Ecto neural progenitor cell (in vitro differentiated cells): ENCODE measurements around the gene EEIG1.

ENCODE experiments used
- DNase-seq: peaks from one replicate; pipeline ENCODE4 v3.0.0-alpha.2; 2018; ENCODE audit warnings: low spot score

EEIG1 gene

DNA sequence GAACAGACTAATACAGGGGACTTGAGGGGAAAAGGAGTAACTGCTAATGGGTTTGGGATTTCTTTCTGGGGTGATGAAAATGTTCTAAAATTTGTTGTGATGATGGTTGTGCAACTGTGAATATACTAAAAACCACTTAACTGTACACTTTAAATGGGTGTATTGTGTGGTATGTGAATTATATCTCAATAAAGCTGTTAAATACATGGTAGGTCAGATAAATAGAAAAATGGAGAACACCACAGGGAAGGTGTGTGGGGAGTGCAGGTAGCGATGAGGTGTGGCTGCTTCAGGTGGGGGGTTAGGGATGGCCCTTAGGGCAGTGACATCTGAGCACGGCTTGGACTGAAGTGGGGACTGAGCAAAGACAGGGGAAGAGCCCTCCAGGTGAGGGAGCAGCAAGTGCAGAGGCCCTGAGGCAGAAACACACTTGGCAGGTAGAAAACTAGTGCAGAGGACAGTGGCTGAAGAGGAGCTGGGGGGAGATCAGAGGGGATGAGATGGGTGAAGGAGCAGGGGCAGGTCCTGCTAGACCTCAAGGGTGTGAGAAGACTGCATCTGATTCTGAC lies 20.9 kb downstream of the EEIG1 start:
- DNase-seq: no peak

DNA sequence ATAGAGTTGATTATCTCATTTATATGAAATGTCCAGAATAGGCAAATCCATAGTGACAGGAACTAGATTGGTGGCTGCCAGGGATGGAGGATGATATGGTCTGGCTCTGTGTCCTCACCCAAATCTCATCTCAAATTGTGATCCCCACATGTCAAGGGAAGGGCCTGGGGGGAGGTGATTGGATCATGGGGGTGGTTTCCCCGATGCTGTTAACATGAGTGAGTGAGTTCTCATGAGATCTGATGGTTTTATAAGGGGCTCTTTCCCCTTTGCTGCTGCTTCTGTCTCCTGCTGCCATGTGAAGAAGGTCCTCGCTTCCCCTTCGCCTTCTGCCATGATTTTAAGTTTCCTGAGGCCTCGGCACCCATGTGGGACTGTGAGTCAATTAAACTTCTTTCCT lies 21.4 kb downstream of the EEIG1 start:
- DNase-seq: no peak

DNA sequence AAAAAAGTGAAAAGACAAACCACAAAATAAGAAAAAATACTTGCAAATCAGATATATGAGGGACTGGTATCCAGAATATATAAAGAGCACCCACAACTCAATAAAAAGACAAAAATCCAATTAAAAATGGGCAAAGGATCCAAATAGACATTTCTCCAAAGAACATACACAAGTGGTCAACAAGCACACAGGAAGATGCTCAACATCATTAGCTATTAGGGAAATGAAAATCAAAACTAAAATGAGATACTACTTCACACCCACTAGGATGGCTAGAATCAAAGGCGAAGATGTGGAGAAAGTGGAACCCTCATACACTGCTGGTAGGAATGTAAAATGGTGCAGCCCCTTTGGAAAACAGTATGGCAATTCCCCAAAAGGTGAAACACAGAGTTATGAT lies 22.1 kb downstream of the EEIG1 start:
- DNase-seq: no peak

DNA sequence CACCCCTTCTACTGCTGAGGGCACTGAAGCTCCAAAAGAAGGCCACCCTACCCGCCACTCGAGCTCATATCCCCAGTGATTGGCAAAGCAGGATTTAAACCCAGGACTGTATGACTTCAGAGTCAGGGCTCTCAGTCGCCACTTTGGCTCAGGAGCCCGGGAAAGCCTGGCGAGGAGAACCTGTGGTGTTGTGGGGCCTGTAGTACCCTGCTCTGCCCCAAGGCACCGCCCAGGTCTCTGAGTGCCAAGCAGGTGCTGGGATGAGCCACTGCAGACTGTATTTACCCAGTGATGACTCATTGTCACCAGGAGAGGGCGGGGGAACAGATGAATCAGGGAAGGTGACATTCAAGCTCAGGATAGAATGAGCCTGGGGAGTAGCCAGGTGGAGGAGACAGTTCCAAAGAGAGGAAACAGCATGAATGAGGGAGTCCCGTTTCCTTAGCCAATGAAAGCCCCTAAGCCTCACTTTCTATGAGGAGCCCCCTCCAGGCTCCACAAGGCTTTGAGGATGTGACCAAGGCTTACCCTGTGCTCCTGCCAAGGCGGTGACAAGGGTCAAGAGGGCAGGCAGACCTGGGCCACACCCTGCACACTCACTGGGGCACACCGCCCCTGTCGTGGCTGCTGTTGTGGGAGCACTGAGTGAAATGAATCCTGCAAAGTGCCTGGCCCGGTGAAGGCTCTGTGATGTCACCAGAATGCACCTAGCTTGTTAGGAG lies 25.3 kb downstream of the EEIG1 start:
- DNase-seq: no peak

DNA sequence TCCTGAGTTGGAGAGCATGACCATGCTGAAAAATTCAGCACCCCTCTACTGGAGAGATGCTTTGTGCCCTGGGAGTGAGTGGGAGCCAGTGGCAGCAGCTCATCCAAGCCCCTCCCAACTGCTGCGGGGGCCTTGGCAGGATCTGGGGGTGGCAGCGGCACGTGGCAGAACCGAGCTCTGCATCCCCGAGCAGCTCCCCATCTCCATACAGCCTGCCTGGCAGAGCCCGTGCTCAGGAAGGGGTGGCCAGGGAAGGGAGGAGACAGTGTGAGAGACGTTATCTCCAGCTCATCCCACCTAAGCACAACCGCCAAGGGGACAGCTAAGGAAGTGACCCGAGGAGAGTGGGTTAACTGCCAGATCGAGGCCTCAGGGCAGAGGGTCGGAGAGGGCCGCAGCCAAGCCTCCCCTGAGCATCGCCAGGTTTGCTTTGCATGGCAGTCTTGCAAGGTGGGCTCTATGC lies 25.9 kb downstream of the EEIG1 start:
- DNase-seq: no peak

DNA sequence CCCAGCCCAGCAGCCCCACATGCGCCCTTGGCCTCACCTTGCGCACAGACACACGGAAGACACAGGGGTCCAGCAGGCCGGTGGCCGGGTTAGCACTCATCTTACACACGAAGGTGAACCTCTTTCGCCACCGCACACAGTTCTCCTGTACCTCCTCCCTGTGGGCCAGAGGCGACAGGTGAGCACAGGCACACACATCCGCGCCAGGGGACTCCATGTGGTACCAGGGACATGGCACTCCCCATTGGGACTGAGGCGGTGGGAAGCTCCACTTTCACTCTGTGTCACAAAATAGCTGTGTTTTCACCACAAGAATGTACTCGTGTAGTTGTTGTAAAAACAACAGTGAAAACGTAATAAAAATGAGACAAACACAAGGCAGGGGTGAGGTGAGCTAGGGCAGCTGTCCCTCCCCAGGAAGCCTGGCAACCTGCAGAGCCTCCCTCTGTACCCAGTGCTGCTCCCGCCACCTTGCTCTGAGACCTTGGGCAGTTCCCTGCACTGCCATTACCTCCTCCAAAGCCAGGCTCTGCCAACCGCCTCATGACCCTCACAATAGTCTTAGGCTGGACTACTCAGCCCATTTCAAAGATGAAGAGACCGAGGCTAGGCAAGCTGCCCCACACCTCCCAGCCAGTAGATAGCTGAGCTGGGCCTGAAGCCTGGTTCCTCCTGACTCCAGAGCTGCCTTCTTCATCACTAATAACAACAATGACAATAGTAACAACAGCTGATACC lies 26.9 kb downstream of the EEIG1 start:
- DNase-seq: no peak

DNA sequence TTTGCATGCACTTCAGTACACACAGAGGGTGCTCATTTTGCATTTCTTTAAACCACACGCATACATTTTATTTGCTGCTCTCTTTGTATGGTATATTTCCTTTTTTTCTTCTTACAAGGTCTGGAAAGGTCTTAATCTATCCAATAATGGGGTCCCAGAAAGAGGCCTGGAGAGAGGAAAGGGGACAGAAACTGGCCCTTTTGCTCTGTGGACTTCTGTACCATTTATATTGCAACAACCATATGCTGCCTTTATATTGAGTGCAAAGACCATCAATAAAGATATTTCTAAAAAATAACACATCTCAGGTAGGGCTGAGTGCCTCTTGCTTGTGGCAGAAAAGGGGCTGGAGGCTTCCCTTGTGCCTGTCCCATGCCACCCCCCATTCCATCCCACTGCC lies 27.6 kb downstream of the EEIG1 start:
- no peak for DNase-seq

DNA sequence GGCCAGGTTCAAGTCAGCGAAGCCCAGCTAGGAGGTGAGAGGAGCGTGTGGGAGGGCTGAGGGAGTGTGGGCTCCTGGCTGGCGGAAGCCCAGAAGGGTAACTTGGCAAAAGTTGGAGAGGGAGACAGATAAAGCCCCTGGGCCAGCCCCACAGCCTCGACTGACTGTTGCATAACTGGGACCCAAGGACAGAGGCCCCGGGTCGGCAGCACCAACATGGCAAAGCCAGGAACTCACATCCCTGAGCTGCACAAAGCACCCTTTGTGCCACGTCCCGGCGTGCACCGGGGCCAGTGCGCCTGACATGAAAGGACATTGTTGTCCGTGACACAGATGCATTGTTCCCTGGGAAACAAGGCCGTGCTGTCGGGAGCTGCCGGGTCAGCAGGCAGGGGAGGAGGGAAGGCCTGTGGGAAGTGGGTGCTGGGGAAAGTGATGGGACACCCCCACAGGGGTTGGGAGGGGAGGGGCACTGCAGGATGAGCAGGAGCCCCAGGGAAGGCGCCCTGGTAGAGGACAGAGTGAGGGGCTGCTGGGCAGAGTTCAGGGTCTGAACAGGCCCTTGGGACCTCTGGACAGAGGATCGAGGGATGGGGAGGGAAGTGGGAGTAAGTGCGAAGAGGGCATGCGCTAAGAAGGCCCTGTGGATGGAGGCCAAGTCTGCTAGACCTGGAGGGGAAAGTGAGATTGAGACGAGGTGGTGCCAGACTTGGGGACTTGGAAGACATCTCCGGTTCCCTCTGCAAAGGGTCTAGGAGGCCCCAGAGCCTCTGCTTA lies 30.1 kb downstream of the EEIG1 start:
- no peak for DNase-seq

DNA sequence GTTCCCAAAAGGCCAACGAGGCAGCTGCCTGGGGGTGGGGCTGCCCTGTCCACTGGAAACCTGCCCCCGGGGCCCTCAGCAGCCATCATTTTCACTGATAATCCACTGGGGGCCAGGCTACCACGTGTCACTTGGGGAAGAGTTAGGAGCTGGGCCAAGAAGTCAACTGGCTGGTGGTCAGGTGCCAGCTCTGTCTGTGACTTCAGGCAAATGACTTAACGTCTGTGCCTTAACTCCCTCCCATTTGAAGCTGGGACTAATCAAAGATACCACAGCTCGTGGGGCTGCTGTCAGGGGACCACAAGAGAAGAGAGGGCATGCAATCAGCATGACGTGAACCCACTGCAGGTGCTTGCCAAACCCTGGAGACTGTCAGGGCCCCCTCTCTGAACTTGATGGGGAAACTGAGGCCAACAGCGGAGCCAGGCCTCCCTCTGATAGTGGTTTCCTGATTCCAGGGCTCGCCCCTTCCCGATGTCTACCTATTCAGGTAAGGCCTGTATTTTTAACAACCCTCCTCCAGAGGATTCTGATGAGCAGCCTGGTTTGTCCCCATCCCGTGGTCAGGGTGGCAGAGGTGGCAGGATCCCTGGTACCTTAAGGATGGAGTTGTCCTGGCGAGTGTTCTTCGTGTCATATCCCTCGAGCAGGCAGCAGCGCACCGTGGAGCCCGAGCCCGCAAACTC lies 30.8 kb downstream of the EEIG1 start:
- no peak for DNase-seq

DNA sequence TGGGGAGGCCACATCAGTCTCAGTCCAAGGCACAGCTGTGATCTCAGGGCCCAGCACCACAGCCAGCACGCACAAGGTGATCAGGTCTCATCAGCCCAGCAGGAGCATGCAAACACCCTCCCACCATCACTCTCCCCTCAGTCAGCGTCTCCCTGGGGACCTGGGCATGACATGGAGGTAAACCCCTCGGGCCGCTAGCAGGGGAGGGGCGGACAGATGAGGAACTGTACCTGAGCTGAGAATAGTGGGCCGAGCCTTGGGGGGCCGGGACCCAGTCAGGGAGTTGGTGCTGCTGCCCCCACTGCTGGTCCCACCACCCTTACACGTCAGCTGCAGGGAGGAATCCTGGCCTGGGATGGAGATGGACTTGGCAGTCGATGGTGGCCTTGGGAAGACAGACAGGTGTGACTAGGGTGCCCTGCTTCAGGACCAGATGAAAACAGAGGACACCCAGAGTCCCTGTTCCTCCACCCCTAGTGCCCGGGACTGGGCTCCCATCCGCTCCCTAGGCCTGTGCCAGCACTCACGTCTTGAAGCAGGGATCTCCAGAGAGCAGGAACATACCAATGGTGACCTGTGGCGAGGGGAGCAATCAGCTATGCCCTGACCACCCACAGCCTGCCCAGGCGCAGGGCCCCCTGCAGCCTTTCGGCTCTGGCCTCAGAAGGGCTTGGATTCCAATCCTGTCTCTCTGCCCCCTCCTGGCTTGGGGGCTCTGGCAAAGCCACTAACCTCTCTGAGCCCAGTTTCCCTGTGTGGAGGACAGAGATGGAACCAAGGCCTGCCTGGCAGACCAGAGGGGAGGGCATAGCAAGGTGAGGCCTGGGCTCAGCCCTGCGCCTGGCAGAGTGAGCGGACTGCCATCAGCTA lies 32.7 kb downstream of the EEIG1 start:
- DNase-seq: no peak

DNA sequence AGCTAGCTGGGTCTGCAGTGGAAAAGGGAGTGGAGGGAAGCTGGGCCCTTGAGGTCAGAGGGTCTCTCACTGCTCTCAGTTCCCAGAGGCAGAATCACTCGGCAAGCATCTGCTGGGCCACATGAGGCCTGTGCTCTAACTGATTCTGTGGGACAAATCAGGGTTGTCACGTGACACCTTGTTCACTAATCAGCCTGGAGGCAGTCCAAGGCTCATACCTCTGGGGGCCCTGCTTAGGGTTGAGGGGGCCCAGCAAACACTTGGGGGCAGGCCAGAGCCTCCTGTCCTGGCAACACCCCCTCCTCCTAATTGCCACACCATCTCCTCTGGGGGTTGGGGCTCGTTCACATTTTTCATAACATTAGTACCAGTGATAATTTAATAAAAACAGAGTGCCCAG lies 34.1 kb downstream of the EEIG1 start:
- DNase-seq: no peak

DNA sequence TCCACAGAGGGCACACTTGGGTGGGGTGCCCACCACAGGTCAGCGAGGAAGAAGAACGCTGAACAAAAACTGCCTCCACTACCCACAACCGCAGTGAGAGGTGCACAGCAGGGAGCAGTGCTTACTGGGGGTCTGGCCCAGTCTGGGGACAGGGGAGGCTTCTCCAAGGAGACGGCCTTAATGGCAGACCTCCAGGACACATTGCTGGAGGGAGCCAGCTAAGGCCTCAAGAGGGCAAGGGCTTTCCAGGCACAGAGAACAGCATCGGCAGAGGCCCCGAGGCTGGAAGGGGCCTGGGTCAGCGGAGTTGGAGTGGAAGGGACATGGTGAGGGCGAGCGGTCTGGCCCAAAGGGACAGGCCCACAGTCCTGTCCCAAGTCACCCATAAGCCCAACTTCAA lies 34.8 kb downstream of the EEIG1 start:
- DNase-seq: no peak

DNA sequence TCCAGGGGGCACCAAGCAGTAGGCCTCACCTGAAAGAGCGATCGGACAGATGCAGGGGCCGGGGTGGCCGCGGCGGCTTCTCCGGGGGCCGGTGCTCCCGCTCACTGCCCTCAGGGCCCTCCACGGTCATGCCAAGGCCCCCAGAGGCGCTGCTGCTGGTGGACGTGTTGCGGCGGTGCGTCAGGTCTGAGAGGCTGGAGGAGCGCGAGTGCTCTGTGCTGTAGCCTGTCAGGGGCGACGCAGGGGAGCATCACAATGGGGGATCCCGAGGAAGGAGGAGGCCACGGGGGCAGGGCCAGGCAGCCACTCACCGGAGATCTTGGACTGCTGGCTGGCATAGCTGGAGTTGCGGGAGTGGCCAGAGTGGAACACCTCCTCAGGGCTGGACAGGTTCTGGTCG lies 35.5 kb downstream of the EEIG1 start:
- no peak for DNase-seq

DNA sequence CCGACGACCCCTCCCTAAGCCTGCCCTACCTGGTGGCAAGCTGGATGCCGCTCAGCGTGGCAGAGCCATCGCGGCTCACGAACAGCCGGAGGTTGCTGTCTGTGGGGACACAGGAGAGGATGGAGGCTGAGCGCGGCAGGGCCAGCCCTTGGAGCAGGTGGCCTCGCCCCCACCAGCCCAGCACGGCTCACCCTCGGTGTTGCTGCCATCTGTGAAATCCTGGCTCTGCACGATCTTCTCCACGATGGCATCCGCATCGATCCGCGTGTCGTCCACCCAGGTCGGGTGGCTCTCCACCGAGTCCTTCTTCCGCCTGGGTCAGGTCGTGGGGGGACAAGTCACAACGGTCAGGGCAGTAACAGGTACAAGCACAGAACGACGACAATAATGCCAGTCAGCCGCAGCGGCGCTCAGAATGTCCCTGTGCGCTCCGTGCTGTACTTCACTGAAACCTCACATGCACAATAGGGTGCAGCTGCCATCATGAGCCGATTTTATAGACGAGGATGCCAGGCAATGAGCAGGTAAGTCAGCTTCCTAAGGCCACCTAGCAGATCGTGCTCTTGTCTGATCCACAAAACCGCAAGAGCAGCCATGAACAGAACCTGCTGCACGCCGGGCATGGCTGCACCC lies 36.1 kb downstream of the EEIG1 start:
- no peak for DNase-seq

DNA sequence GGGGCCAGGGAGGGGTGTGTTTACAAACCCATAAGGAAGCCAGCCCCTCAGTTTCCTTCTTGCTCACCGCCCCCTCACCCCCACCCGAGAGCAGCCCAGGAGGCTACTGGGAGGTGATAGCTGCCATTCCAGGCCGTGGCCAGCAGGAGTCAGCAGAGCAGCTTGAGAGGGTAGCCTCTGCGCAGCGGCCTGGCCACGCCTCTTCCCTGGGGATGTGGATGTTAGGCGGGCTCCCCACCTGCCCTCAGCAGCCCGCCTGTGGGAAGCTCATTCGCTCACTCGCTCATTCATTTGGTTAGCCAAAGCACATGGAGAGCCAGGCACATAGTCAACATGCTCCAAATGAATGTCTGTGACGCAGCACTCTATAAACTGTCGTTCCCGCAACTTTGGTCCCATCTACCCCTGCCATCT lies 37.1 kb downstream of the EEIG1 start:
- peak; percentile 86 for DNase-seq

DNA sequence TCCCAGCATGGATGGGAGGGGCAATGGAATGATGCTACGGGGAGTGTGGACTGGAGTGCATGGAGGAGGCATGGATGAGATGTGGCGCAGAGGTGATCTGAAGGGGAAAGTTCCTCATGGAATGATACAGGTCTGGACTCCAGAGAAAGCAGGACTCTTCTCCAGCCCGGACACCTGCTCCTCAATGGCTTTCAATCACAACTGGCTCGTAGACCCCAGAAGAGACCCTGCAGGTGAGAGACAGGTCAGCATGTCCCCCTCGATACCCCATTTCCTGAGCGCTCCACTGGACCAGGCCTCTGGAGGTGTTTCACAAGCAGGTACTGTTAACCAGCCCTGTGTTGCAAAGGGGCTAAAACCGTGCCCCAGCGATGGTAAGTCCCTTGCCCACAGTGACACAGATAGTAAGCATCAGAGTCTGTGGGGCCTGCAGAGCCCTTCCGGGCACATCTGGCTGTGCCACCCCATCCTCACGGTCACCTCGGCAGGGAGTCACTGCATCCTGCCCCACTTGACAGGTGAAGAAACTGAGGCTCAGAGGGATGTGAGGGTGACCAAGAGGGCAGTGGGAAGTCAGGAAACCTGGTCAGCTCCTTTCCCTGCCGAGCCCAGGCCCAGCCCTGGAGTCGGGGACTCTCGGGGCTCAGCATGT lies 37.7 kb downstream of the EEIG1 start:
- DNase-seq: no peak

DNA sequence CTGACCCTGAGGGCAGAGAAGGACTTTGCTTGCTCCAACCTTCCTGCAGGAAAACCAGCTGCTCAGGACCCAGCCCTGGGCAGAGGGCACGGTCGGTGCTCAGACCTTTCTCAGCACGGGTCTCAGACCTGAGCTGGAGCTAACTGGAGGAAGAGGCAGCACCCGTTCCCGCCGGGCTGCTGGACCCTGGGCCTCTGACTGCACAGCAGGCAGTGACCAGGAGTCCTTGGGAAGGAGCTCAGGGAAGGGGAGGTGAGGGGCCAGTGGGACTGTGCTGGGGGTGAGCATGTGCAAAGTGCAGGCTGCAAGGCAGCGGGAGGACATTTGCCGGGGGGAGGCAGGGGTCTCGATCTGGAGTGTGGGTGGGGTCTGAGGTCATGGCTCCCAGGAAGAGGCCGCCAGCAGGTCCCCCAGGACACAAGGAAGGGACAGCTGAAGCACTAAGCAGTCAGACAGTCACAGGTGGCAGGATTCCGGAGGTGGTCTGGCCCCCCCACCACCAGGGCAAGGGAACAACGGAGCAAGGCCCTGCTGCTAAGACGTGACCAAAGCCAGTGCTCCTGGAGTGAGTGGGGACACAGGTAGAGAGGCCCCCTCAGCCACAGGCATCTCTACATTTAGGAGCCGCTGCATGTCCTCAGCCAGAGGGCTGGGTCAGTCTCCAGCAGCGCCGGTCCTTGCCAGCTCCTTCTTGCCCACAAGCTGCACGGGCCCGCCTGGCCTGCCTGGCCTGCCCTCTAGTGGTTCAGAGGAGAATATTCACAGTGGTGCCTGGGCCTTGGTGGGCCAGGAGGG lies 38.4 kb downstream of the EEIG1 start:
- DNase-seq: peak; percentile 87

DNA sequence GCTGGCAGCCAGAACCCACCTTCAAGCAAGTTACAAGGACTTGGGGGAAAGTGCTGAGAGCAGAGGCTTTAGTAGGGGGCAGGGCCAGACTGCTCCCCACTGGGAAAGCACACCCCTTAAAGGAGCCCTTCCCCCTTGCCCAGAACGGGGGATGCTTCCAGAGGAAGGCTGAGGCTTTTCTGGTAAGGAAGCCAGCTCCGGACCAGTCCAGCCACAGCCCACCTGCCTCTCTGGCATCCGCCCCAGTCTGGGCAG lies 38.9 kb downstream of the EEIG1 start:
- no peak for DNase-seq
